ENCODE data around the gene SSTR3.
"Not testable (repeated sequence)": the region's sequence is repeated elsewhere in the genome, so short reads cannot be mapped to it uniquely, and the experiment has no call there.

The SSTR3 gene

GRCh38 chr22:37178350-37179125, 33.7 kb downstream of the SSTR3 start:
- Histone ChIP-seq H3K36me3 (ENCODE audit: control insufficient read depth, low read depth, low read length) (no peaks in the 10 kb centered on the region), H3K9ac (ENCODE audit: low read length) (no peak overlapping the region), H3K27ac (ENCODE audit: low read length) (no peak overlapping the region), H3K27me3 (ENCODE audit: control insufficient read depth, insufficient read depth, low read length) (no peaks in the 10 kb centered on the region), H3K4me3 (ENCODE audit: low read length) (no peak overlapping the region), H3K9me3 (ENCODE audit: control insufficient read depth, low read depth, low read length) (no peaks in the 10 kb centered on the region), H3K4me1 (ENCODE audit: control insufficient read depth, low read depth, low read length) (no peaks in the 10 kb centered on the region)

DNA sequence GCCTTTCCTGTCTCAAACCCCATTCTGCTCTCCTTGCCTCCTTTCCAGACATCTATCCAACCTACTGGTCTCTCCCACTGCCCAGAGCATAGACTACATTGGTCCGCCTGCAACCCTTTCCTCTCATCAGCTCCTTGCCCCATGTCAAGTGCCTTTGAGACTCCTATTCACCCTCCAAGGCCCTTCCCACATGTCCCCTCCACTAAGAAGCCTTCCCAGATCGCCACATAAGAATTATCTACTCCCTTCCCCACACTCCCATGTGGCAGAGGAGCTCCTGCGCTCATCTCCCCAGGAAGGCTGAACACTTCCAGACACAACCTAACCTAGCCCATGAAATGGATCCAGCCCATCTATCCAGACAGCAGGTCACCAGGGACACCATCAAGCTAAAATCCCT, 34.5 kb downstream of the SSTR3 start:
- H3K9ac ChIP-seq (ENCODE audit: low read length) = no peak overlapping the region
- no peak overlapping the region for H3K27ac ChIP-seq (ENCODE audit: low read length)

DNA sequence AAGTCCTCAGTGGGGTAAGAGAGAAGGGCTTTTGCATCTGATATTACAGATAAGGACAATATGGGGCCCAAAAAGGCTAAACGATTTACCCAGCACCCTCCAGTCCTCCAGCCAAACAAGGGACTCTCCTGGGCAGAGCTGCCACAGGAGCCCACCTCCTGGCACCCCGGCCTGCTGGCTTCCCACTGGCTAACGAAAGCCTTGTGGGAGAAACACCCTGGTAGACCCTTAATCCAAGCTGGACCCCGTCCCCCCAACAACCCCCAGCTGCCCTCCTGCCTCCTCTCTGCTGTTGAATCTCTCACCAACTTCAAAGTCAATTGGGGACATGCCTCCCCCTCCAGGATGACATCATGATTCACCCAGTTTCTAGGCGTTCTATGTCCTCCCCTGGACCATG, 35.1 kb downstream of the SSTR3 start:
- Histone ChIP-seq H3K4me1 (ENCODE audit: control insufficient read depth, low read depth, low read length) (peaks cover 3% of the 10 kb centered on the region), H3K27me3 (ENCODE audit: control insufficient read depth, insufficient read depth, low read length) (no peaks in the 10 kb centered on the region), H3K4me3 (ENCODE audit: low read length) (no peak overlapping the region), H3K9ac (ENCODE audit: low read length) (no peak overlapping the region), H3K27ac (ENCODE audit: low read length) (no peak overlapping the region), H3K9me3 (ENCODE audit: control insufficient read depth, low read depth, low read length) (no peaks in the 10 kb centered on the region), H3K36me3 (ENCODE audit: control insufficient read depth, low read depth, low read length) (no peaks in the 10 kb centered on the region)

More for the DNA sequence above, 34.5 kb downstream of the SSTR3 start:
- no peaks in the 10 kb centered on the region for H3K9me3 ChIP-seq (ENCODE audit: control insufficient read depth, low read depth, low read length)
- no peaks in the 10 kb centered on the region for H3K27me3 ChIP-seq (ENCODE audit: control insufficient read depth, insufficient read depth, low read length)
- no peak overlapping the region for H3K4me3 ChIP-seq (ENCODE audit: low read length)
- H3K4me1 ChIP-seq (ENCODE audit: control insufficient read depth, low read depth, low read length) = no peaks in the 10 kb centered on the region
- H3K36me3 ChIP-seq (ENCODE audit: control insufficient read depth, low read depth, low read length) = no peaks in the 10 kb centered on the region

DNA sequence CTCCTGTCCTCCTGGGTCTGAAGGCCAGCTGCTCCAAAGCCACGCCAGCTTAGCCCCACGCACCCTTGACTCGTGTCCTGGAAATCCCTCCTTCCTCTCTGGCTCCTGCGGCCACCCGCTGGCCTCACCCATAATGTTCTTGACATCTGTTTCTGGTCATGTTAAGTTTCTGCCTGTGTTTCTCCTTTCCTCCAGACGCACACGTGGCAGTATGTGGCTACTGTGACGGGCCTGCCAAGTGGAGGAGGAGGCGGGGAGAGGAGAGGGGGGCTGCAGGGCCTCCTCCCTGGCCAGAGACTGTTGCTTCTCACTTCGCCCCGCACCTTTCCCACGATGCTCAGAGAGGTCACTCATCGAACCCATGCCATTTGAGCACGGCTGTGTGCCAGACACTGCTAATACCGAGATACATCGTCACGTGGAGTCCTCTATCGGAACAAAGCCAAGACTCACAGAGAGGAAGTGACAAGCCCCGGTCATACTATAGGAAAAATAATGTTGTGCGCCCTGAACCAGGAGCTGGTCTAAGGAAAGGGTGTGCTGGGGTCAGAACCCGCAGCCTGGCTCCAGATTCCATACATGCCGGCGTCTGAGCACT, 35.7 kb downstream of the SSTR3 start:
- Histone ChIP-seq H3K9ac (ENCODE audit: low read length) (no peak overlapping the region), H3K4me1 (ENCODE audit: control insufficient read depth, low read depth, low read length) (peaks cover 3% of the 10 kb centered on the region), H3K4me3 (ENCODE audit: low read length) (no peak overlapping the region), H3K27ac (ENCODE audit: low read length) (no peak overlapping the region), H3K36me3 (ENCODE audit: control insufficient read depth, low read depth, low read length) (no peaks in the 10 kb centered on the region), H3K27me3 (ENCODE audit: control insufficient read depth, insufficient read depth, low read length) (no peaks in the 10 kb centered on the region), H3K9me3 (ENCODE audit: control insufficient read depth, low read depth, low read length) (no peaks in the 10 kb centered on the region)

DNA sequence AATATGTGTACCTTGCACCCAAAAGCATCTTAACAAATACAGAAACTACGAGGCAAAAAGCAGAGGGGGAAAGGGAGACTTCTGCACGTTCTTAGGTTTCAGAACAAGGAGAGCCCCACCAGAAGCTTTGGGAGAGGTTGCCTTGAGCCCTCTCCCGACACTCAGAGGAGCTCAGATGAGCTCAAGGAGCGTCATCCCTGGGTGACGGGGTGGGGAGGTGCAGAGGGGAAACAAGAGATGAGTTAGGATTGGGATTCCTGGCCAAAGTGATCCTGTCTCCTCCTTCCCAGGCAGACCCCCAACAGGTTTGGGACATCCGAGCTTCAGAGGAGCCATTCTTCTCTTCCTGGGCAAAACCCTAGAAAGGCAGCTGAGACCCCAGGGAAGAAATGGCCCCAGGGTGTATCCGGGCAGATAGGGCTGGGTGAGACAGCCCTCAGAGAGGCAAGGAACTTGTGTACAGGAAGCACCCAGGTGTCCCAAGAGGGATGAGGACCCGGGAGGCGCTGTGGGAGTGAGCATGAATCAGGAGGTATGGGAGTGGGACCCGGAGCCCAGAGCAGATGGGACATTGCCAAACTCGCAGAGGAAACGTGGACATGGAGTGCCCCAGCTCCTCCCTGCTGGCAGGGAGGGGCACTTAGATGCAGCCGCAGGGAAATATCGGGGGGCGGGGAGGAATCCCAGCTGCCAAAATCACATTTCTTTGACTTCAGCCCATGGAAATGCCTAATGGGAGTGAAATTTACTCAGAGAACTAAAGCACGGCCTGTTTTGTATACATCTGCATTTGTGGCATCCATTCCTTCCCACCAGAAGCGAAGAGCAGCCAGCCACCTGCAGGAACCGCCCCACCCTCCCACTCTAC, 36.6 kb downstream of the SSTR3 start:
- H3K27ac ChIP-seq (ENCODE audit: low read length) = no peak overlapping the region
- H3K4me3 ChIP-seq (ENCODE audit: low read length) = no peak overlapping the region
- peaks cover 3% of the 10 kb centered on the region for H3K4me1 ChIP-seq (ENCODE audit: control insufficient read depth, low read depth, low read length)
- no peaks in the 10 kb centered on the region for H3K36me3 ChIP-seq (ENCODE audit: control insufficient read depth, low read depth, low read length)
- H3K9me3 ChIP-seq (ENCODE audit: control insufficient read depth, low read depth, low read length) = no peaks in the 10 kb centered on the region
- no peak overlapping the region for H3K9ac ChIP-seq (ENCODE audit: low read length)
- no peaks in the 10 kb centered on the region for H3K27me3 ChIP-seq (ENCODE audit: control insufficient read depth, insufficient read depth, low read length)

- no peaks in the 10 kb centered on the region for H3K36me3 ChIP-seq (ENCODE audit: control insufficient read depth, low read depth, low read length)
- H3K4me3 ChIP-seq (ENCODE audit: low read length) = no peak overlapping the region
- peaks cover 3% of the 10 kb centered on the region for H3K4me1 ChIP-seq (ENCODE audit: control insufficient read depth, low read depth, low read length)
- no peak overlapping the region for H3K27ac ChIP-seq (ENCODE audit: low read length)
- no peaks in the 10 kb centered on the region for H3K27me3 ChIP-seq (ENCODE audit: control insufficient read depth, insufficient read depth, low read length)
- H3K9ac ChIP-seq (ENCODE audit: low read length) = no peak overlapping the region
- H3K9me3 ChIP-seq (ENCODE audit: control insufficient read depth, low read depth, low read length) = no peaks in the 10 kb centered on the region
Measured at GRCh38 chr22:37174964-37175363, 37.3 kb downstream of the SSTR3 start.

DNA sequence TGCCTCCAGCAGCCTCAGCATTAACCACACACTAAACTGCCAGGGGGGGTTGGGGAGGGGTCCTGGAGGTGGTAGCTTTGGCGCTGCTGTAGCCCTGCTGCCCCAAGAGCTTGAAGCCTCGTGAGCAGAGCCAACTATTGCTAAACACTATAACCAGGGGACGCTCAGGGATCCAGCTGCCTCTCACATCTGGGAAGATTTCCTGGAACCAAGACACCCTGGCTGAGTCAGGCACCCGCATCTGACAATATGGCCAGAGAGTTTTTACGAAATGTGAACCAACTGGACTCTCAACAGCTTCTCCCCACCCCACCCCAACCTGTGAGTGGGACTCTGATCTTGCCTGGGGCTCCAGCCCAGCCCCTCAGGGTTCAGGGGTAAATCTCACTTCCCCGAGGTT, 38.6 kb downstream of the SSTR3 start:
- Histone ChIP-seq H3K27ac (ENCODE audit: low read length) (no peak overlapping the region), H3K36me3 (ENCODE audit: control insufficient read depth, low read depth, low read length) (no peaks in the 10 kb centered on the region), H3K27me3 (ENCODE audit: control insufficient read depth, insufficient read depth, low read length) (no peaks in the 10 kb centered on the region)

DNA sequence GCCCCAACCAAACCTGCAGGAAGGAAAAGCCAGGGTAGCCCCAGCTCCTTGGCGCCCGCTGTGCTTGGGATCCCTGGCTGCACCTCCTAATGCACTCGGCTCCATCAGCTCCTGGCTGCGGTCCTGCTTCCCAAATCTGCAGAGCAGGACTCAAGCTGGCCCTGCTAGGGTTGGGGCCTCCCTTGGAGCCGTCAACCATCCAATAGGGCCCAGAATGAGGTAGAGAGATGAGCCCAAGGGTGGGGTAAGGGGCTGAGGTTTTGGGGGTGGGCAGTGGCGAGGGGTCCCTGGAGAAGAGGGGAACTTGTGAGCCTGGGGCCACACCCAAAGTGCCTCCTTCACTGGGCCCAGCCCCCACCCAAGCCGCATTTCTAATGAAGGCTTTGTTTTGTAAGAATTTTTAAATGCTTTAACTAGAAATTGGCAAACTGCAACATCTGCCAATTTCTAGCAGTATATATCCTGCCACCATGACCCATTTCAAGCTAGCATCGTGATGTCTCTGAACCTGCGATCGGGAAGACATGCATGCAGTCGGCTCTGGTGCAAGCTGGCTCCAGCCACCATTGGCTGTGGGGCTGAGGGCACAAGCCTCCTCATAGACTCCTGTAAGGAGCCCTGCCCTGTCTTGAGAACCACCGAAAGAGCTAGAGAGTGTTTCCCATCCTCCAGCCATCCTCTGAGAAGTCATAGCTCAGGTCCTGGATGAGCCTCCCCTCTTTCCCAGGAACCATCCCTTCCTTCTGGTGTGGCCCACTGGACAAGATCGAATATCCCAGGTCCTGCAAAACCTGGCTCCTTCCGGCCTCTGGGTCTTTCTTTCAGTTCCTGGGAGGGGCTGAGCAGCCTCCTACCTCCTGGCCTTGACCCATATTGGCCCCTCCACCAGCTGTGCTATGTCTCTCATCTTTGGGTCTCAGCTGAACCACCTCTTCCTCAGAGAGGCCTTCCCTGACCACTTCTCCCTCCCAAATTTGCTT, 39.7 kb downstream of the SSTR3 start:
- H3K9ac ChIP-seq (ENCODE audit: low read length) = no peak overlapping the region
- no peaks in the 10 kb centered on the region for H3K27me3 ChIP-seq (ENCODE audit: control insufficient read depth, insufficient read depth, low read length)
- no peaks in the 10 kb centered on the region for H3K36me3 ChIP-seq (ENCODE audit: control insufficient read depth, low read depth, low read length)
- no peak overlapping the region for H3K27ac ChIP-seq (ENCODE audit: low read length)
- H3K9me3 ChIP-seq (ENCODE audit: control insufficient read depth, low read depth, low read length) = no peaks in the 10 kb centered on the region
- no peak overlapping the region for H3K4me3 ChIP-seq (ENCODE audit: low read length)
- H3K4me1 ChIP-seq (ENCODE audit: control insufficient read depth, low read depth, low read length) = peaks cover 3% of the 10 kb centered on the region

More for the DNA sequence above, 38.6 kb downstream of the SSTR3 start:
- Histone ChIP-seq H3K9ac (ENCODE audit: low read length) (no peak overlapping the region), H3K4me3 (ENCODE audit: low read length) (no peak overlapping the region), H3K4me1 (ENCODE audit: control insufficient read depth, low read depth, low read length) (peaks cover 3% of the 10 kb centered on the region), H3K9me3 (ENCODE audit: control insufficient read depth, low read depth, low read length) (no peaks in the 10 kb centered on the region)

DNA sequence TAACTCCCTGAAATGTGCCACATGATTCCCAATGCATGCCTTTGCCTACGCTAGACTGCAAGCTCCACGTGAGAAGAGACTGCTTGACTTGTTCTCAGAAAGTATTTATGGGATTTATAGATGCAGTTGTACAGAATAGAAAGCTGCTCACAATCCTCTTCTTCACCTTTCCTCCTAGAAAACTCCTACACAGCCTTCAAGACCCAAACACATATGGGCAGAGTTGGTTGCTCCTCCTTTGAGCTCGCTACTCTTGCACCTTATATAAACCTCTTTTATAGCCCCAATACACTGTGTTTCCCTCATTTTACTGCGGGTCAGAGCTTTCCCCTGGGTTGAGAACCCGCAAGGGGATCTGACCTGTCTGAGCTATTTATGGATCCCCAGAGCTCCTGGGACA, 40.6 kb downstream of the SSTR3 start:
- peaks cover 5% of the 10 kb centered on the region for H3K27me3 ChIP-seq (ENCODE audit: control insufficient read depth, insufficient read depth, low read length)
- H3K4me1 ChIP-seq (ENCODE audit: control insufficient read depth, low read depth, low read length) = peaks cover 3% of the 10 kb centered on the region

GRCh38 chr22:37170689-37171405, 41.4 kb downstream of the SSTR3 start:
- H3K9ac ChIP-seq (ENCODE audit: low read length); H3K4me3 ChIP-seq (ENCODE audit: low read length); H3K27ac ChIP-seq (ENCODE audit: low read length); H3K4me1 ChIP-seq (ENCODE audit: control insufficient read depth, low read depth, low read length); H3K9me3 ChIP-seq (ENCODE audit: control insufficient read depth, low read depth, low read length); H3K27me3 ChIP-seq (ENCODE audit: control insufficient read depth, insufficient read depth, low read length); H3K36me3 ChIP-seq (ENCODE audit: control insufficient read depth, low read depth, low read length): not testable (repeated sequence)

More for the DNA sequence above, 40.6 kb downstream of the SSTR3 start:
- Histone ChIP-seq H3K9me3 (ENCODE audit: control insufficient read depth, low read depth, low read length) (no peaks in the 10 kb centered on the region), H3K4me3 (ENCODE audit: low read length) (no peak overlapping the region), H3K36me3 (ENCODE audit: control insufficient read depth, low read depth, low read length) (no peaks in the 10 kb centered on the region), H3K9ac (ENCODE audit: low read length) (no peak overlapping the region), H3K27ac (ENCODE audit: low read length) (no peak overlapping the region)
